Measurements from ENCODE around the gene PAK1. TPM values are rescaled to one million over a fixed set of nuclear protein-coding genes. Genes with fewer than 3 reads are reported as not detected.
"Not testable (repeated sequence)": the region's sequence is repeated elsewhere in the genome, so short reads cannot be mapped to it uniquely, and the experiment has no call there.

Gene PAK1
- total RNA-seq, 1 donor from 2014 or later: 39.8 TPM

GRCh38 chr11:77497368-77497767, 23.5 kb upstream of the PAK1 start:
- intact Hi-C loops (cut with DNase I): no loop called here
- Histone ChIP-seq H3K27me3 (no peaks in the 10 kb centered on the region), H3K4me1 (no peaks in the 10 kb centered on the region), H3K36me3 (no peaks in the 10 kb centered on the region), H3K4me3 (no peak overlapping the region), H3K27ac (no peak overlapping the region), H3K9me3 (no peaks in the 10 kb centered on the region)
- no peak for TF ChIP-seq CTCF (IDR thresholded peaks at IDR 0.05)
- DNase-seq (ENCODE audit: low spot score in 2 of 2): no peak

- Histone ChIP-seq H3K27ac (no peak overlapping the region), H3K9me3 (no peaks in the 10 kb centered on the region), H3K36me3 (no peaks in the 10 kb centered on the region), H3K4me3 (no peak overlapping the region), H3K4me1 (no peaks in the 10 kb centered on the region), H3K27me3 (no peaks in the 10 kb centered on the region)
- intact Hi-C loops (cut with DNase I): no loop called here
- DNase-seq (ENCODE audit: low spot score in 2 of 2): no peak
- no peak for TF ChIP-seq CTCF (IDR thresholded peaks at IDR 0.05)
These were observed 21.6 kb upstream of the PAK1 start for GRCh38 chr11:77495526-77495925.

- H3K4me3 ChIP-seq; H3K27me3 ChIP-seq; H3K36me3 ChIP-seq; H3K4me1 ChIP-seq; H3K27ac ChIP-seq; H3K9me3 ChIP-seq; DNase-seq (ENCODE audit: low spot score in 2 of 2); intact Hi-C loops (cut with DNase I): not testable (repeated sequence)
These were observed 16.1 kb upstream of the PAK1 start for GRCh38 chr11:77490035-77490434.

GRCh38 chr11:77487790-77488189, 13.9 kb upstream of the PAK1 start:
- Histone ChIP-seq H3K27ac (no peak overlapping the region), H3K27me3 (no peaks in the 10 kb centered on the region), H3K36me3 (no peaks in the 10 kb centered on the region), H3K9me3 (no peaks in the 10 kb centered on the region), H3K4me1 (no peaks in the 10 kb centered on the region), H3K4me3 (no peak overlapping the region)
- DNase-seq (ENCODE audit: low spot score in 2 of 2): no peak
- intact Hi-C loops (cut with DNase I): no loop called here
- TF ChIP-seq CTCF (IDR thresholded peaks at IDR 0.05): no peak

- DNase-seq (ENCODE audit: low spot score in 2 of 2): no peak
- TF ChIP-seq CTCF (IDR thresholded peaks at IDR 0.05): no peak
- no peaks in the 10 kb centered on the region for H3K27me3 ChIP-seq
- H3K9me3 ChIP-seq: no peaks in the 10 kb centered on the region
- H3K27ac ChIP-seq: no peak overlapping the region
- no peaks in the 10 kb centered on the region for H3K36me3 ChIP-seq
- no peaks in the 10 kb centered on the region for H3K4me1 ChIP-seq
- H3K4me3 ChIP-seq: no peak overlapping the region
- intact Hi-C loops (cut with DNase I): no loop called here
These were observed 6.0 kb upstream of the PAK1 start for GRCh38 chr11:77479746-77480352.

- TF ChIP-seq CTCF (IDR thresholded peaks at IDR 0.05): no peak
- H3K27ac ChIP-seq: no peak overlapping the region
- H3K27me3 ChIP-seq: no peaks in the 10 kb centered on the region
- H3K9me3 ChIP-seq: no peaks in the 10 kb centered on the region
- H3K36me3 ChIP-seq: no peaks in the 10 kb centered on the region
- no peak overlapping the region for H3K4me3 ChIP-seq
- no peak for DNase-seq (ENCODE audit: low spot score in 2 of 2)
- intact Hi-C loops (cut with DNase I): no loop called here
- H3K4me1 ChIP-seq: peaks cover 0 to 8% of the 10 kb centered on the region in 2 donors
These were observed 1.3 kb upstream of the PAK1 start for GRCh38 chr11:77475206-77475605.
